Astrocyte (in vitro differentiated cells and primary cell): ENCODE results near the gene RAG1. TPM values are rescaled to one million over a fixed set of nuclear protein-coding genes. Genes with fewer than 3 reads are reported as not detected.

Source experiments
- DNase-seq: peaks from one replicate; pipeline ENCODE4 v3.0.0-alpha.2; 2010; ENCODE audit warnings: low read depth
- FAIRE-seq: peaks from 2 replicates; lab custom pipeline; 2011; peaks lifted over from hg19 to GRCh38; lab: Jason Lieb, UNC
- H2AFZ ChIP-seq: 2 replicates; pipeline ENCODE4 v1.6.0; 2012; ENCODE audit warnings: low read depth, low read length, inconsistent platforms
- H3K27ac ChIP-seq: 2 replicates; pipeline ENCODE4 v1.5.1; 2011; ENCODE audit warnings: low read depth, low read length, inconsistent platforms
- H3K27me3 ChIP-seq: 2 replicates; pipeline ENCODE4 v1.6.0; 2011; ENCODE audit warnings: low read length, inconsistent platforms; ENCODE audit not compliant: insufficient read depth
- H3K36me3 ChIP-seq: 2 replicates; pipeline ENCODE4 v1.5.1; 2011; ENCODE audit warnings: low read length, inconsistent platforms; ENCODE audit not compliant: insufficient read depth
- H3K4me1 ChIP-seq: 2 replicates; pipeline ENCODE4 v1.5.1; 2011; ENCODE audit warnings: low read length, inconsistent platforms; ENCODE audit not compliant: insufficient read depth
- H3K4me2 ChIP-seq: 2 replicates; pipeline ENCODE4 v1.6.0; 2012; ENCODE audit warnings: low read length, inconsistent platforms
- H3K4me3 ChIP-seq: 2 replicates; pipeline ENCODE4 v1.5.1; 2011; ENCODE audit warnings: low read depth, mild to moderate bottlenecking, low read length, inconsistent platforms; ENCODE audit not compliant: insufficient read depth
- H3K79me2 ChIP-seq: 2 replicates; pipeline ENCODE4 v1.6.0; 2012; ENCODE audit warnings: mild to moderate bottlenecking, low read length, inconsistent platforms; ENCODE audit not compliant: insufficient read depth
- H3K9ac ChIP-seq: 2 replicates; pipeline ENCODE4 v1.6.0; 2012; ENCODE audit warnings: mild to moderate bottlenecking, low read length, inconsistent platforms
- H3K9me3 ChIP-seq: 2 replicates; pipeline ENCODE4 v1.5.1; 2012; ENCODE audit warnings: low read depth, mild to moderate bottlenecking, low read length, inconsistent platforms; ENCODE audit not compliant: insufficient read depth
- H4K20me1 ChIP-seq: 2 replicates; pipeline ENCODE4 v1.6.0; 2012; ENCODE audit warnings: low read length, inconsistent platforms; ENCODE audit not compliant: insufficient read depth
- H3K27ac Mint-ChIP-seq: one replicate; pipeline ENCODE4 v1.8.0; 2021; ENCODE audit warnings: mild to moderate bottlenecking, mixed read lengths; ENCODE audit not compliant: unreplicated experiment
- H3K27me3 Mint-ChIP-seq: one replicate; pipeline ENCODE4 v1.8.0; 2021; ENCODE audit warnings: low read depth, mixed read lengths; ENCODE audit not compliant: unreplicated experiment
- H3K36me3 Mint-ChIP-seq: one replicate; pipeline ENCODE4 v1.8.0; 2021; ENCODE audit warnings: low read depth, mixed read lengths; ENCODE audit not compliant: unreplicated experiment
- H3K4me1 Mint-ChIP-seq: one replicate; pipeline ENCODE4 v1.8.0; 2021; ENCODE audit warnings: low read depth, mixed read lengths; ENCODE audit not compliant: unreplicated experiment
- H3K4me3 Mint-ChIP-seq: one replicate; pipeline ENCODE4 v1.8.0; 2021; ENCODE audit warnings: mild to moderate bottlenecking, moderate library complexity, mixed read lengths; ENCODE audit not compliant: unreplicated experiment
- H3K9me3 Mint-ChIP-seq: one replicate; pipeline ENCODE4 v1.8.0; 2021; ENCODE audit warnings: mild to moderate bottlenecking, mixed read lengths; ENCODE audit not compliant: unreplicated experiment
- EZH2 ChIP-seq: IDR thresholded peaks from 2 replicates; pipeline ENCODE4 v1.6.1; 2012; ENCODE audit warnings: mild to moderate bottlenecking, low read length, inconsistent platforms; ENCODE audit not compliant: insufficient read depth
- total RNA-seq: library from RNA; stranded (reverse); gene quantifications from 2 replicates; pipeline ENCODE4 v1.2.1, GENCODE V29; 2021
- TF ChIP-seq, protein P1 (sequence below): IDR thresholded peaks from 2 replicates; pipeline ENCODE4 v1.5.1; 2011; ENCODE audit warnings: low read depth, mild to moderate bottlenecking, inconsistent platforms, low read length, moderate library complexity; ENCODE audit not compliant: insufficient read depth

The RAG1 gene
- total RNA-seq, 1 donor from 2014 or later, result 3.2 TPM

DNA sequence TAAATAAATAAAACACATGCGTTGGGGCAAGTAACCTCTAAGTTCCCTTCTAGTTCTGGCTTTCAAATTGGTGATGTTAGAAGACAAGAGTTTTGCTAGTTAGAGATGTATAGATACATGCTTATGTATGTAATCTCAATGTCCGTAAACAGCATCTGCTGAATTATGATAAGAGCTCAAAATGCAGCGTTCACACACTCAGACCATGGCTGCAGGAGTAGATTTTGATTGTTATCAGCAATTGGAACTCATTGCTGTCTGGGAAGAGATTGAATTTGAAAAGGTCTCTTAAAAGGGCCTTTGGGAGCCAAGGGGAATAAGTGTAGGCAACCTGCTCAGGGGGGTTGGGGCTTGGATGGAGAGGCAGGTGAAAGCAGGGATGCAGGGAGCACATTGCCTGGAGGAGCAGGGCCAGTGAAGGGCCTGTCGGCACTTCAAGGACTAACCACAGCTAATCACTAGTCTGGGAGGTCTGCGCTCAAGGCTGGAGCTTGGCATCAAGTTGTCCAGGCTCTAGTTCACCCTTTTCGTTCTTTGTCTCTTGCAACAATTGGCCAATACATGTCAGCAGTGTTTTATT is 2.7 kb upstream of the RAG1 start:
- DNase-seq (no peak), FAIRE-seq (no peak)
- Mint-ChIP-seq H3K4me1 (no peaks in the 10 kb centered on the region), H3K27me3 (peaks cover 8% of the 10 kb centered on the region), H3K27ac (no peak overlapping the region), H3K36me3 (no peaks in the 10 kb centered on the region), H3K4me3 (no peak overlapping the region), H3K9me3 (no peaks in the 10 kb centered on the region)
- Histone ChIP-seq H3K27me3 (peaks cover 10% of the 10 kb centered on the region), H3K4me1 (peaks cover 3% of the 10 kb centered on the region), H3K4me2 (peak overlapping the region; percentile 88), H3K79me2 (no peaks in the 10 kb centered on the region), H3K9ac (no peak overlapping the region), H4K20me1 (no peaks in the 10 kb centered on the region), H3K36me3 (no peaks in the 10 kb centered on the region), H3K9me3 (no peaks in the 10 kb centered on the region), H3K4me3 (peak overlapping the region; percentile 41), H3K27ac (no peak overlapping the region), H2AFZ (peak overlapping the region; percentile 65)
- TF ChIP-seq, protein P1, sequence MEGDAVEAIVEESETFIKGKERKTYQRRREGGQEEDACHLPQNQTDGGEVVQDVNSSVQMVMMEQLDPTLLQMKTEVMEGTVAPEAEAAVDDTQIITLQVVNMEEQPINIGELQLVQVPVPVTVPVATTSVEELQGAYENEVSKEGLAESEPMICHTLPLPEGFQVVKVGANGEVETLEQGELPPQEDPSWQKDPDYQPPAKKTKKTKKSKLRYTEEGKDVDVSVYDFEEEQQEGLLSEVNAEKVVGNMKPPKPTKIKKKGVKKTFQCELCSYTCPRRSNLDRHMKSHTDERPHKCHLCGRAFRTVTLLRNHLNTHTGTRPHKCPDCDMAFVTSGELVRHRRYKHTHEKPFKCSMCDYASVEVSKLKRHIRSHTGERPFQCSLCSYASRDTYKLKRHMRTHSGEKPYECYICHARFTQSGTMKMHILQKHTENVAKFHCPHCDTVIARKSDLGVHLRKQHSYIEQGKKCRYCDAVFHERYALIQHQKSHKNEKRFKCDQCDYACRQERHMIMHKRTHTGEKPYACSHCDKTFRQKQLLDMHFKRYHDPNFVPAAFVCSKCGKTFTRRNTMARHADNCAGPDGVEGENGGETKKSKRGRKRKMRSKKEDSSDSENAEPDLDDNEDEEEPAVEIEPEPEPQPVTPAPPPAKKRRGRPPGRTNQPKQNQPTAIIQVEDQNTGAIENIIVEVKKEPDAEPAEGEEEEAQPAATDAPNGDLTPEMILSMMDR, result no peak
- TF ChIP-seq EZH2, result no peak

DNA sequence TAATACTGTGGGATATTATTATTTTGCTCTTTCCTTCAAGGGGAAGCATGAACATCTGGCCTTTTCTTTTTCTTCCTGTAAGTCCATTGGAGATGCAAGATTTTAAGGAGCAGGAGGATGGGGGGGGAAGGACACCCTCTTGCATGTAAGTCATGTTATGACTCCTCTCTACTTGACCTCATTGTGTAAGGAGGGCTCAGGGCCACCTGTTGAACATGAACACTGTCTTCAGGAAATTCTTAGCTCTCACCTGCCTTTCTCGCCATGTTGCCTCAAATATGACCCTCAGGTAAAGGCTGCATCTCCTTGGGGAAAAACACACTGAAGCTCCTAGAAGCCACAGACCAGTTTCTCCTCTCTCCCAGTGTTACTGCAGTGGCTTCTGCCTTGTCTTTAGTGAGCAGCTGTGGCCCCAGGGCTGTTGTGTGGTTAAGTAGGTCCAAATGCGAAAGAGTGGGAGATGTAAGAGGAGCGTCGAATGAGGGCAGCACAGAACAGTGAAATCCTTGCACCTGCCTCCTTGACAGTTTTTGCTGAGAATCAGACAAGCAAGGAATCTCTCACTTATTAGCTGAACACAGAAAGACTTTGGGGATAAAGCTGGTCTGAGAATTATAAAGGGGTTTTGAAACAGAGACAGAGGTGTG is 1.3 kb upstream of the RAG1 start:
- Histone ChIP-seq H3K27ac (no peak overlapping the region), H3K79me2 (no peaks in the 10 kb centered on the region), H2AFZ (no peak overlapping the region), H3K4me2 (no peak overlapping the region), H3K4me1 (peaks cover 3% of the 10 kb centered on the region), H3K9ac (no peak overlapping the region), H3K27me3 (peaks cover 10% of the 10 kb centered on the region), H3K36me3 (no peaks in the 10 kb centered on the region), H3K4me3 (no peak overlapping the region), H3K9me3 (no peaks in the 10 kb centered on the region), H4K20me1 (no peaks in the 10 kb centered on the region)
- no peaks in the 10 kb centered on the region for H3K9me3 Mint-ChIP-seq
- peaks cover 13% of the 10 kb centered on the region for H3K27me3 Mint-ChIP-seq
- no peaks in the 10 kb centered on the region for H3K4me1 Mint-ChIP-seq
- H3K4me3 Mint-ChIP-seq, result no peak overlapping the region
- DNase-seq (no peak), FAIRE-seq (no peak)
- no peak for TF ChIP-seq EZH2
- TF ChIP-seq, protein P1, result no peak
- H3K27ac Mint-ChIP-seq, result no peak overlapping the region
- no peaks in the 10 kb centered on the region for H3K36me3 Mint-ChIP-seq

DNA sequence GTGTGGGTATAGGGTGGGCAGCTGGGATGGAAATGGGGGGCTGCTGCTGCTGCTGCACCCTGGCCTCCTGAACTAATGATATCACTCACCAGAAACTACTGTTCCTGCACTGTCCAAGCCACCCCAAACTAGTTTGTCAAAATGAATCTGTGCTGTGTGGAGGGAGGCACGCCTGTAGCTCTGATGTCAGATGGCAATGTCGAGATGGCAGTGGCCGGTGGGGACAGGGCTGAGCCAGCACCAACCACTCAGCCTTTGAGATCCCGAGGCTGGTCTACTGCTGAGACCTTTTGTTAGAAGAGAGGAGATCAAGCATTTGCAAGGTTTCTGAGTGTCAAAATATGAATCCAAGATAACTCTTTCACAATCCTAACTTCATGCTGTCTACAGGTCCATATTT is 1.3 kb downstream of the RAG1 start:
- FAIRE-seq, result no peak
- H2AFZ ChIP-seq, result no peak overlapping the region
- Mint-ChIP-seq H3K36me3 (peaks cover 6% of the 10 kb centered on the region), H3K4me3 (no peak overlapping the region), H3K27ac (no peak overlapping the region), H3K9me3 (no peaks in the 10 kb centered on the region), H3K27me3 (peaks cover 21% of the 10 kb centered on the region), H3K4me1 (no peaks in the 10 kb centered on the region)
- TF ChIP-seq EZH2, result no peak
- TF ChIP-seq, protein P1, result no peak
- no peaks in the 10 kb centered on the region for H4K20me1 ChIP-seq
- no peak overlapping the region for H3K9ac ChIP-seq
- H3K36me3 ChIP-seq, result no peaks in the 10 kb centered on the region
- peaks cover 3% of the 10 kb centered on the region for H3K4me1 ChIP-seq
- H3K4me2 ChIP-seq, result no peak overlapping the region
- H3K27ac ChIP-seq, result no peak overlapping the region
- H3K4me3 ChIP-seq, result no peak overlapping the region
- DNase-seq, result no peak
- H3K27me3 ChIP-seq, result peaks cover 10% of the 10 kb centered on the region
- H3K9me3 ChIP-seq, result no peaks in the 10 kb centered on the region
- no peaks in the 10 kb centered on the region for H3K79me2 ChIP-seq
